HepG2 (cell line): ENCODE results near the gene SRSF4. TPM values are rescaled to one million over a fixed set of nuclear protein-coding genes. Genes with fewer than 3 reads are reported as not detected.

Experiments used
- ATAC-seq: fragments of 200-7000 bp; cut with Tn5 transposase; 3 replicates; pipeline ENCODE4 v1.9.1; 2020; ENCODE audit warnings: mild to moderate bottlenecking, moderate library complexity
- BruUV-seq: library from RNA; stranded (reverse); fragments of 400-500 nt; replicated peaks from 2 replicates; lab custom pipeline; 2021; lab: Mats Ljungman, UMichigan
- CTCF ChIA-PET: fragments of 300-600 bp; formaldehyde crosslinking; extraction: SDS; loops from one replicate; lab custom pipeline; 2021; ENCODE audit warnings: low total read pairs, inconsistent platforms, low intra/inter-chr PET ratio; lab: Yijun Ruan, JAX
- POLR2A ChIA-PET: fragments of 350-600 bp; sonication (Branson Sonifier 250); formaldehyde crosslinking; loops from one replicate; lab custom pipeline; 2020; ENCODE audit warnings: antibody characterized with exemption, inconsistent platforms; lab: Yijun Ruan, JAX
- DNase-seq: peaks from one replicate; pipeline ENCODE4 v3.0.0-alpha.2; 2015; ENCODE audit warnings: low spot score
- FAIRE-seq: peaks from 3 replicates; lab custom pipeline; 2011; peaks lifted over from hg19 to GRCh38; lab: Jason Lieb, UNC
- H2AFZ ChIP-seq: one replicate; pipeline ENCODE4 v1.6.1; 2011; ENCODE audit warnings: low read length, inconsistent platforms
- H3K27ac ChIP-seq: fragments of 300-600 bp; 3 replicates; pipeline ENCODE4 v1.8.0; 2011; ENCODE audit warnings: mixed run types, mild to moderate bottlenecking, mixed read lengths, low read length, inconsistent platforms; ENCODE audit not compliant: insufficient read depth; ENCODE audit errors: extremely low read length
- H3K27me3 ChIP-seq, 2 experiments: fragments of 200-600 bp in 1 of 2; 2 replicates in 1 of 2; 3 replicates in 1 of 2; pipeline versions ENCODE4 v1.6.0 to v1.8.0; 2011; ENCODE audit warnings: low read length in 2 of 2, mild to moderate bottlenecking in 2 of 2, moderate library complexity in 2 of 2, inconsistent platforms in 1 of 2; ENCODE audit not compliant: insufficient read depth in 2 of 2, control insufficient read depth in 1 of 2
- H3K36me3 ChIP-seq, 2 experiments: fragments of 200-600 bp in 1 of 2; replicated peaks in 1 of 2; 2 replicates in 1 of 2; 3 replicates in 1 of 2; pipeline versions ENCODE4 v1.5.1 to v1.8.0; 2011; ENCODE audit warnings: low read length in 2 of 2, inconsistent platforms in 1 of 2; ENCODE audit not compliant: insufficient read depth in 2 of 2, control insufficient read depth in 1 of 2
- H3K4me1 ChIP-seq: 2 replicates; pipeline ENCODE4 v1.5.1; 2012; ENCODE audit warnings: low read length, inconsistent platforms; ENCODE audit not compliant: insufficient read depth
- H3K4me2 ChIP-seq: 2 replicates; pipeline ENCODE4 v1.6.0; 2011; ENCODE audit warnings: low read depth, low read length, inconsistent platforms
- H3K4me3 ChIP-seq, 3 experiments: fragments of 200-600 bp in 1 of 3; sonication (generic), shearing (Covaris generic) in 1 of 3; replicated peaks in 1 of 3; 2 replicates each; pipeline ENCODE4 v1.5.1; 2011 to 2016; ENCODE audit warnings: low read length in 3 of 3, inconsistent platforms in 2 of 3, low read depth in 2 of 3, mild to moderate bottlenecking in 2 of 3, control low read depth in 1 of 3, mixed read lengths in 1 of 3; ENCODE audit not compliant: insufficient read depth in 1 of 3
- H3K79me2 ChIP-seq: one replicate; pipeline ENCODE4 v1.6.1; 2011; ENCODE audit warnings: low read length, inconsistent platforms; ENCODE audit not compliant: insufficient read depth
- H3K9ac ChIP-seq: 2 replicates; pipeline ENCODE4 v1.6.0; 2011; ENCODE audit warnings: mild to moderate bottlenecking, low read depth, low read length, inconsistent platforms; ENCODE audit not compliant: insufficient read depth
- H3K9me3 ChIP-seq: 2 replicates; pipeline ENCODE4 v1.5.1; 2012; ENCODE audit warnings: mild to moderate bottlenecking, low read length
- H4K20me1 ChIP-seq: 2 replicates; pipeline ENCODE4 v1.6.0; 2011; ENCODE audit warnings: inconsistent platforms, mild to moderate bottlenecking, low read length, moderate library complexity; ENCODE audit not compliant: insufficient read depth
- ARID3A ChIP-seq: IDR thresholded peaks from 2 replicates; pipeline ENCODE4 v1.6.1; 2012; ENCODE audit warnings: low read depth, low read length, improper control_type of control experiment
- GTF2F1 ChIP-seq: fragments of 150-350 bp; IDR thresholded peaks from 2 replicates; pipeline ENCODE4 v1.6.1; 2014; ENCODE audit warnings: low read length
- HNF4A ChIP-seq: sonication (generic); formaldehyde crosslinking; IDR thresholded peaks from 2 replicates; pipeline ENCODE4 v1.4.0; 2020; ENCODE audit warnings: missing genetic modification reagents
- HNRNPK ChIP-seq: fragments of 200-400 bp; formaldehyde crosslinking; IDR thresholded peaks from 2 replicates; pipeline ENCODE4 v1.6.1; 2018; ENCODE audit warnings: low read length, low read depth, moderate library complexity, mild to moderate bottlenecking; ENCODE audit not compliant: poor library complexity, severe bottlenecking
- MEF2D ChIP-seq: sonication (generic); formaldehyde crosslinking; IDR thresholded peaks from 2 replicates; pipeline ENCODE4 v1.5.1; 2020; ENCODE audit warnings: mild to moderate bottlenecking, missing genetic modification reagents
- MYC ChIP-seq: sonication (generic); formaldehyde crosslinking; IDR thresholded peaks from 2 replicates; pipeline ENCODE4 v1.9.0; 2021; ENCODE audit warnings: missing genetic modification reagents, borderline replicate concordance
- PCBP2 ChIP-seq: fragments of 200-400 bp; formaldehyde crosslinking; optimal IDR thresholded peaks from 2 replicates; pipeline ENCODE3; 2018; ENCODE audit warnings: low read length, low read depth; ENCODE audit not compliant: poor library complexity, severe bottlenecking
- THAP11 ChIP-seq: IDR thresholded peaks from 2 replicates; pipeline ENCODE4 v1.6.1; 2016; ENCODE audit warnings: missing biosample characterization, missing genetic modification reagents
- ZBTB14 ChIP-seq: sonication (generic); formaldehyde crosslinking; IDR thresholded peaks from 2 replicates; pipeline ENCODE4 v1.4.0; 2020; ENCODE audit warnings: missing genetic modification reagents
- ZBTB49 ChIP-seq: sonication (generic); formaldehyde crosslinking; IDR thresholded peaks from 2 replicates; pipeline ENCODE4 v1.4.0; 2020; ENCODE audit warnings: missing genetic modification reagents, borderline replicate concordance
- ZNF639 ChIP-seq: conservative IDR thresholded peaks from 2 replicates; pipeline ENCODE4 v1.6.1; 2018; ENCODE audit warnings: missing genetic modification reagents
- ZSCAN12 ChIP-seq: sonication (generic); formaldehyde crosslinking; IDR thresholded peaks from 2 replicates; pipeline ENCODE4 v1.9.0; 2021; ENCODE audit warnings: mild to moderate bottlenecking, missing genetic modification reagents
- ZSCAN9 ChIP-seq: IDR thresholded peaks from 2 replicates; pipeline ENCODE4 v1.6.1; 2016; ENCODE audit warnings: borderline replicate concordance
- WGBS: methylation state at CpG from one replicate; pipeline ENCODE4 v1.1.6; 2017; ENCODE audit warnings: low lambda C conversion rate; 5-methylcytosine and 5-hydroxymethylcytosine counted together
- in situ Hi-C: cut with HindIII; loops from 2 replicates; pipeline ENCODE4 v1.10.0; 2017; ENCODE audit warnings: low pct_unique_long_range_greater_than_20kb; ENCODE audit not compliant: extremely low pct_ligation_motif_present
- intact Hi-C: fragments of 100-400 bp; cut with micrococcal nuclease; formaldehyde crosslinking; loops from one replicate; pipeline ENCODE4 v1.10.0; 2022; ENCODE audit not compliant: unreplicated experiment
- polyA plus RNA-seq, 8 experiments: library from polyadenylated mRNA; depleted of rRNA in 3 of 8; stranded (reverse) in 7 of 8; unstranded in 1 of 8; fragments of >200 nt; fragmentation: Illumina TruSeq in 4 of 8; extraction: Trizol in 4 of 8; gene quantifications; 2 replicates each; pipeline versions ENCODE4 v1.2.1 to v1.2.3, GENCODE V29; 2011 to 2016; ENCODE audit warnings: low read depth in 4 of 8, missing spikeins in 1 of 8, mixed read lengths in 1 of 8; ENCODE audit not compliant: insufficient read depth in 1 of 8
- total RNA-seq, 5 experiments: library from RNA; depleted of rRNA; stranded (reverse); fragments of >200 nt; fragmentation: Illumina TruSeq; extraction: Trizol; gene quantifications; 2 replicates each; pipeline ENCODE4 v1.2.3, GENCODE V29; 2016; ENCODE audit warnings: low read depth in 1 of 5

Gene SRSF4
- total and polyA plus RNA-seq, 2 of the 13 experiments (the other 11 are each of a cell fraction or from before 2014, with no cell fraction given): 37.7 to 50.9 TPM

- Histone ChIP-seq H3K36me3 (peaks cover 5 to 43% of the 10 kb centered on the region in 2 experiments; a peak in 4 of 5 replicates), H3K4me1 (no peaks in the 10 kb centered on the region), H2AFZ (no peak overlapping the region), H3K4me2 (no peak overlapping the region), H3K9me3 (no peaks in the 10 kb centered on the region), H3K27ac (no peak overlapping the region), H3K27me3 (no peaks in the 10 kb centered on the region), H4K20me1 (no peaks in the 10 kb centered on the region), H3K9ac (no peak overlapping the region), H3K79me2 (no peaks in the 10 kb centered on the region), H3K4me3 (no peak overlapping the region)
- FAIRE-seq (no peak), DNase-seq (no peak), ATAC-seq (no peak)
- TF ChIP-seq HNRNPK (no peak), ZNF639 (CRISPR knock-in tag) (no peak), MEF2D (CRISPR knock-in tag) (no peak), ARID3A (no peak), ZBTB49 (no peak), HNF4A (CRISPR knock-in tag) (no peak), MYC (no peak), PCBP2 (no peak), ZSCAN9 (CRISPR knock-in tag) (no peak), THAP11 (CRISPR knock-in tag) (no peak), ZSCAN12 (CRISPR knock-in tag) (no peak), GTF2F1 (no peak), ZBTB14 (CRISPR knock-in tag) (no peak)
- in situ Hi-C loops: no loop called here
- BruUV-seq: no TSS peak
- CTCF ChIA-PET: no interaction called here
- POLR2A ChIA-PET: no interaction called here
- WGBS: 71% methylated on average over 4 of the region's 4 CpGs
- intact Hi-C loops: no loop called here
These were observed 82.4 kb downstream of the SRSF4 start for GRCh38 chr1:29099286-29099685.
